ENCODE results near the gene SCFD2.

GRCh38 chr4:53113431-53114225, 252.2 kb downstream of the SCFD2 start:
- no peak for TF ChIP-seq EZH2 (IDR thresholded peaks at IDR 0.05; ENCODE audit: low read depth)
- TF ChIP-seq CTCF (conservative IDR thresholded peaks at IDR 0.05): no peak

All from PC-9 (cell line).